ENCODE data around the gene BACH2. TPM values are rescaled to one million over a fixed set of nuclear protein-coding genes. Genes with fewer than 3 reads are reported as not detected.

Gene BACH2
- total and polyA plus RNA-seq, 9 of the 15 experiments (the other 6 are each of a cell fraction or from before 2014, with no cell fraction given), result 0.06 to 3.1 (median 0.59) TPM

DNA sequence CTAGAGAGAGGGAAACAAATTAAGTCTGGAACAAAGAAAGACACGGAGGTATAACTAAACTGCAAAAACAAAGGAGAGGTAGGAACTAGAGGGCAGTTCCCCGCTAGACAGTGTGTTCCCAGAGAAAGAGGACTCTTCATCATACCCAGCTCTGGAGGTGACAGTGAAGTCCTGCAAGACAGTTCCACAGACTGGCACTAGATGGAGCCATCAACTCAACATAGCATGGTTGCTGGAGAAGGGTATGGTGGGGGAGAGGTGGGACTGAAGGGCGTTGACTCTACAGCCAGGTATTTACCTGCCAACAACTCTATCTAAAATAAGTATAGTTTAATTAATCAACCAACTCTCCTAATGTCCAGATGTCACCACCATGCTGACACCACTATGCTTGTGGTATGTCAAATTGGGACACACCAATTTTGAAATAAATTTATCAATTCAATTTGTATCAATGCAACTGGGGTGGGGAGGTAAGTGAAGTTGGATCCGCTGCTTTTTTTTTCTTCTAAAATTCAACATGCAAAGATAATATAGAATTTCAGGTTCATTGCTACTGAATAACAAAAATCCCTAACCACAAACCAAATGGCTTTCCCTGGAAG is 9.7 kb downstream of the BACH2 start (continued):
- TF ChIP-seq HOMEZ (CRISPR knock-in tag; IDR thresholded peaks at IDR 0.05), result no peak
- TF ChIP-seq, protein P1, sequence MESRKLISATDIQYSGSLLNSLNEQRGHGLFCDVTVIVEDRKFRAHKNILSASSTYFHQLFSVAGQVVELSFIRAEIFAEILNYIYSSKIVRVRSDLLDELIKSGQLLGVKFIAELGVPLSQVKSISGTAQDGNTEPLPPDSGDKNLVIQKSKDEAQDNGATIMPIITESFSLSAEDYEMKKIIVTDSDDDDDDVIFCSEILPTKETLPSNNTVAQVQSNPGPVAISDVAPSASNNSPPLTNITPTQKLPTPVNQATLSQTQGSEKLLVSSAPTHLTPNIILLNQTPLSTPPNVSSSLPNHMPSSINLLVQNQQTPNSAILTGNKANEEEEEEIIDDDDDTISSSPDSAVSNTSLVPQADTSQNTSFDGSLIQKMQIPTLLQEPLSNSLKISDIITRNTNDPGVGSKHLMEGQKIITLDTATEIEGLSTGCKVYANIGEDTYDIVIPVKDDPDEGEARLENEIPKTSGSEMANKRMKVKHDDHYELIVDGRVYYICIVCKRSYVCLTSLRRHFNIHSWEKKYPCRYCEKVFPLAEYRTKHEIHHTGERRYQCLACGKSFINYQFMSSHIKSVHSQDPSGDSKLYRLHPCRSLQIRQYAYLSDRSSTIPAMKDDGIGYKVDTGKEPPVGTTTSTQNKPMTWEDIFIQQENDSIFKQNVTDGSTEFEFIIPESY (CRISPR knock-in tag; IDR thresholded peaks at IDR 0.05), result peak; percentile 62
- TF ChIP-seq SRF (CRISPR knock-in tag; IDR thresholded peaks at IDR 0.05), result no peak
- TF ChIP-seq, protein P2, sequence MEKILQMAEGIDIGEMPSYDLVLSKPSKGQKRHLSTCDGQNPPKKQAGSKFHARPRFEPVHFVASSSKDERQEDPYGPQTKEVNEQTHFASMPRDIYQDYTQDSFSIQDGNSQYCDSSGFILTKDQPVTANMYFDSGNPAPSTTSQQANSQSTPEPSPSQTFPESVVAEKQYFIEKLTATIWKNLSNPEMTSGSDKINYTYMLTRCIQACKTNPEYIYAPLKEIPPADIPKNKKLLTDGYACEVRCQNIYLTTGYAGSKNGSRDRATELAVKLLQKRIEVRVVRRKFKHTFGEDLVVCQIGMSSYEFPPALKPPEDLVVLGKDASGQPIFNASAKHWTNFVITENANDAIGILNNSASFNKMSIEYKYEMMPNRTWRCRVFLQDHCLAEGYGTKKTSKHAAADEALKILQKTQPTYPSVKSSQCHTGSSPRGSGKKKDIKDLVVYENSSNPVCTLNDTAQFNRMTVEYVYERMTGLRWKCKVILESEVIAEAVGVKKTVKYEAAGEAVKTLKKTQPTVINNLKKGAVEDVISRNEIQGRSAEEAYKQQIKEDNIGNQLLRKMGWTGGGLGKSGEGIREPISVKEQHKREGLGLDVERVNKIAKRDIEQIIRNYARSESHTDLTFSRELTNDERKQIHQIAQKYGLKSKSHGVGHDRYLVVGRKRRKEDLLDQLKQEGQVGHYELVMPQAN (IDR thresholded peaks at IDR 0.05; ENCODE audit: borderline replicate concordance), result no peak
- TF ChIP-seq ZNF583 (CRISPR knock-in tag; IDR thresholded peaks at IDR 0.05), result no peak
- TF ChIP-seq RHOXF2B (CRISPR knock-in tag; conservative IDR thresholded peaks at IDR 0.05), result no peak
- TF ChIP-seq ELF4 (CRISPR knock-in tag; IDR thresholded peaks at IDR 0.05), result no peak
- 0 out of 2 replicates have a peak, but pooled peaks have one; percentile 25 for TF ChIP-seq GABPB1 (CRISPR knock-in tag; IDR thresholded peaks at IDR 0.05)
- no peak for TF ChIP-seq ZNF124 (CRISPR knock-in tag; IDR thresholded peaks at IDR 0.05)
- no peak for TF ChIP-seq POLR2H (tag; IDR thresholded peaks at IDR 0.05; ENCODE audit: low read depth)
- TF ChIP-seq, protein P3, sequence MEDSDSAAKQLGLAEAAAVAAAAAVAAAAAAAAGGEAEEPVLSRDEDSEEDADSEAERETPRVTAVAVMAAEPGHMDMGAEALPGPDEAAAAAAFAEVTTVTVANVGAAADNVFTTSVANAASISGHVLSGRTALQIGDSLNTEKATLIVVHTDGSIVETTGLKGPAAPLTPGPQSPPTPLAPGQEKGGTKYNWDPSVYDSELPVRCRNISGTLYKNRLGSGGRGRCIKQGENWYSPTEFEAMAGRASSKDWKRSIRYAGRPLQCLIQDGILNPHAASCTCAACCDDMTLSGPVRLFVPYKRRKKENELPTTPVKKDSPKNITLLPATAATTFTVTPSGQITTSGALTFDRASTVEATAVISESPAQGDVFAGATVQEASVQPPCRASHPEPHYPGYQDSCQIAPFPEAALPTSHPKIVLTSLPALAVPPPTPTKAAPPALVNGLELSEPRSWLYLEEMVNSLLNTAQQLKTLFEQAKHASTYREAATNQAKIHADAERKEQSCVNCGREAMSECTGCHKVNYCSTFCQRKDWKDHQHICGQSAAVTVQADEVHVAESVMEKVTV (CRISPR knock-in tag; IDR thresholded peaks at IDR 0.05), result peak; percentile 76
- TF ChIP-seq MEF2D (tag; conservative IDR thresholded peaks at IDR 0.05; ENCODE audit: low read depth), result no peak
- TF ChIP-seq XRCC3 (IDR thresholded peaks at IDR 0.05), result no peak
- TF ChIP-seq TRIM24 (IDR thresholded peaks at IDR 0.05), result 0 out of 4 replicates have a peak, but pooled peaks of 1 of the 2 experiments have one; percentile 39
- TF ChIP-seq TCF7L2 (IDR thresholded peaks at IDR 0.05; ENCODE audit: low read depth, low read length), result no peak
- TF ChIP-seq ZKSCAN3 (CRISPR knock-in tag; IDR thresholded peaks at IDR 0.05), result no peak
- no peak for TF ChIP-seq E2F1 (CRISPR knock-in tag; IDR thresholded peaks at IDR 0.05)
- no peak for TF ChIP-seq HMG20B (CRISPR knock-in tag; IDR thresholded peaks at IDR 0.05)
- no peak for TF ChIP-seq BRD9 (IDR thresholded peaks at IDR 0.05; ENCODE audit: low read depth, partially characterized antibody)

Data from K562 (cell line).